Measurements from ENCODE around the gene SORD.

GRCh38 chr15:45114751-45115085, 91.7 kb downstream of the SORD start:
- TF ChIP-seq CTCF (IDR thresholded peaks at IDR 0.05; ENCODE audit: low read depth, low read length) (no peak), EZH2phosphoT487 (IDR thresholded peaks at IDR 0.05; ENCODE audit: low read depth) (no peak)
